H9 (cell line): Measurements from ENCODE around the gene LAGE3. TPM values are rescaled to one million over a fixed set of nuclear protein-coding genes. Genes with fewer than 3 reads are reported as not detected.

Source experiments
- DNase-seq: peaks from one replicate; pipeline ENCODE4 v3.0.0-alpha.2; 2017
- H2AFZ ChIP-seq: one replicate; pipeline ENCODE4 v1.6.1; 2013; ENCODE audit warnings: mild to moderate bottlenecking, low read length, control low read depth, moderate library complexity
- H2AK5ac ChIP-seq: 2 replicates; pipeline ENCODE4 v1.6.1; 2013; ENCODE audit warnings: low read length, control low read depth, mixed read lengths; ENCODE audit not compliant: insufficient read length
- H2BK120ac ChIP-seq: one replicate; pipeline ENCODE4 v1.6.1; 2013; ENCODE audit warnings: low read depth, mild to moderate bottlenecking, low read length, control low read depth, inconsistent platforms; ENCODE audit not compliant: poor library complexity, severe bottlenecking
- H2BK12ac ChIP-seq: 2 replicates; pipeline ENCODE4 v1.6.1; 2013; ENCODE audit warnings: low read length, control low read depth, mixed read lengths, low read depth; ENCODE audit not compliant: insufficient read length
- H2BK15ac ChIP-seq: 2 replicates; pipeline ENCODE4 v1.6.1; 2013; ENCODE audit warnings: low read depth, low read length, control low read depth
- H2BK20ac ChIP-seq: one replicate; pipeline ENCODE4 v1.6.1; 2013; ENCODE audit warnings: low read depth, mild to moderate bottlenecking, low read length, control low read depth, inconsistent platforms; ENCODE audit not compliant: poor library complexity, severe bottlenecking
- H2BK5ac ChIP-seq: 2 replicates; pipeline ENCODE4 v1.6.1; 2013; ENCODE audit warnings: low read length, control low read depth, mixed read lengths; ENCODE audit not compliant: insufficient read length
- H3K14ac ChIP-seq: 2 replicates; pipeline ENCODE4 v1.6.1; 2013; ENCODE audit warnings: low read length, control low read depth; ENCODE audit not compliant: insufficient read depth
- H3K18ac ChIP-seq: 2 replicates; pipeline ENCODE4 v1.6.1; 2013; ENCODE audit warnings: low read depth, mild to moderate bottlenecking, mixed read lengths, low read length, control low read depth; ENCODE audit not compliant: insufficient read length
- H3K23ac ChIP-seq: 2 replicates; pipeline ENCODE4 v1.6.1; 2013; ENCODE audit warnings: low read length, control low read depth, mixed read lengths, low read depth; ENCODE audit not compliant: insufficient read length
- H3K23me2 ChIP-seq: 2 replicates; pipeline ENCODE4 v1.6.1; 2013; ENCODE audit warnings: low read depth, mild to moderate bottlenecking, mixed read lengths, low read length, control low read depth; ENCODE audit not compliant: insufficient read length, poor library complexity, severe bottlenecking
- H3K27ac ChIP-seq: 2 replicates; pipeline ENCODE4 v1.5.1; 2013; ENCODE audit warnings: low read length, control low read depth, mixed read lengths, low read depth; ENCODE audit not compliant: insufficient read length
- H3K27me3 ChIP-seq: 2 replicates; pipeline ENCODE4 v1.6.1; 2013; ENCODE audit warnings: low read length, control low read depth, inconsistent platforms; ENCODE audit not compliant: insufficient read depth
- H3K4ac ChIP-seq: 2 replicates; pipeline ENCODE4 v1.6.1; 2013; ENCODE audit warnings: low read depth, mild to moderate bottlenecking, control low read depth, inconsistent platforms, low read length, moderate library complexity
- H3K4me1 ChIP-seq: 2 replicates; pipeline ENCODE4 v1.6.1; 2013; ENCODE audit warnings: low read length, control low read depth, inconsistent platforms; ENCODE audit not compliant: insufficient read depth
- H3K4me2 ChIP-seq: 2 replicates; pipeline ENCODE4 v1.6.1; 2013; ENCODE audit warnings: low read length, control low read depth, mixed read lengths; ENCODE audit not compliant: insufficient read length, insufficient read depth
- H3K56ac ChIP-seq: 2 replicates; pipeline ENCODE4 v1.6.1; 2013; ENCODE audit warnings: low read depth, mild to moderate bottlenecking, mixed read lengths, low read length, control low read depth; ENCODE audit not compliant: insufficient read length
- H3K79me1 ChIP-seq: 2 replicates; pipeline ENCODE4 v1.6.1; 2013; ENCODE audit warnings: low read depth, mild to moderate bottlenecking, moderate library complexity, low read length, control low read depth, inconsistent platforms; ENCODE audit not compliant: insufficient read depth, poor library complexity, severe bottlenecking
- H3K79me2 ChIP-seq: 2 replicates; pipeline ENCODE4 v1.6.1; 2013; ENCODE audit warnings: low read length, control low read depth, inconsistent platforms; ENCODE audit not compliant: insufficient read depth
- H3K9ac ChIP-seq: 2 replicates; pipeline ENCODE4 v1.6.1; 2013; ENCODE audit warnings: low read length, control low read depth, mixed read lengths; ENCODE audit not compliant: insufficient read length; ENCODE audit errors: extremely low read depth
- H3K9me3 ChIP-seq: one replicate; pipeline ENCODE4 v1.6.1; 2013; ENCODE audit warnings: low read depth, low read length, inconsistent platforms; ENCODE audit not compliant: control insufficient read depth
- H3T11ph ChIP-seq: one replicate; pipeline ENCODE4 v1.6.1; 2013; ENCODE audit warnings: mild to moderate bottlenecking, low read length, control low read depth, inconsistent platforms
- H4K20me1 ChIP-seq: one replicate; pipeline ENCODE4 v1.6.1; 2013; ENCODE audit not compliant: control insufficient read depth, insufficient read length, insufficient read depth
- H4K5ac ChIP-seq: 2 replicates; pipeline ENCODE4 v1.6.1; 2013; ENCODE audit warnings: low read depth, mild to moderate bottlenecking, mixed read lengths, low read length, control low read depth; ENCODE audit not compliant: insufficient read length
- H4K8ac ChIP-seq: replicated peaks from 2 replicates; pipeline ENCODE4 v1.6.1; 2013; ENCODE audit warnings: low read length, control low read depth, mixed read lengths, low read depth; ENCODE audit not compliant: insufficient read length
- H4K91ac ChIP-seq: 2 replicates; pipeline ENCODE4 v1.6.1; 2013; ENCODE audit warnings: low read depth, mild to moderate bottlenecking, moderate library complexity, mixed read lengths, low read length, control low read depth; ENCODE audit not compliant: insufficient read length
- H3K27ac Mint-ChIP-seq, 3 experiments: 2 replicates in 2 of 3; 3 replicates in 1 of 3; pipeline ENCODE4 v1.8.0; 2020 to 2021; ENCODE audit warnings: mixed read lengths in 3 of 3, mild to moderate bottlenecking in 1 of 3, moderate library complexity in 1 of 3
- H3K27me3 Mint-ChIP-seq: 2 replicates; pipeline ENCODE4 v1.8.0; 2021; ENCODE audit warnings: low read depth, mild to moderate bottlenecking, moderate library complexity, mixed read lengths
- H3K36me3 Mint-ChIP-seq, 3 experiments: 2 replicates in 2 of 3; 3 replicates in 1 of 3; pipeline ENCODE4 v1.8.0; 2020 to 2021; ENCODE audit warnings: low read depth in 3 of 3, mixed read lengths in 3 of 3; ENCODE audit not compliant: insufficient read depth in 1 of 3
- H3K4me1 Mint-ChIP-seq, 2 experiments: 2 replicates each; pipeline ENCODE4 v1.8.0; 2020; ENCODE audit warnings: mixed read lengths in 2 of 2
- H3K4me3 Mint-ChIP-seq, 2 experiments: 2 replicates in 1 of 2; 3 replicates in 1 of 2; pipeline ENCODE4 v1.8.0; 2020 to 2021; ENCODE audit warnings: mild to moderate bottlenecking in 2 of 2, mixed read lengths in 2 of 2, moderate library complexity in 1 of 2
- H3K9me3 Mint-ChIP-seq, 2 experiments: 2 replicates in 1 of 2; 3 replicates in 1 of 2; pipeline ENCODE4 v1.8.0; 2020; ENCODE audit warnings: mild to moderate bottlenecking in 2 of 2, mixed read lengths in 2 of 2, moderate library complexity in 1 of 2
- CTCF ChIP-seq: fragments of 200-600 bp; sonication (generic); conservative IDR thresholded peaks from 3 replicates; pipeline ENCODE4 v1.8.0; 2021; ENCODE audit warnings: antibody characterized with exemption, mild to moderate bottlenecking
- WGBS: extraction: QIAGEN DNeasy Blood & Tissue Kit; methylation state at CpG from one replicate; pipeline ENCODE4 v1.1.7; 2013; ENCODE audit warnings: missing lambda C conversion rate, low lambda C conversion rate, mixed read lengths; ENCODE audit not compliant: insufficient read length; ENCODE audit errors: extremely low coverage; 5-methylcytosine and 5-hydroxymethylcytosine counted together
- total RNA-seq: library from RNA; stranded (reverse); gene quantifications from 2 replicates; pipeline ENCODE4 v1.2.1, GENCODE V29; 2021

Gene LAGE3
- total RNA-seq, 1 experiment from 2014 or later = 32.5 TPM

GRCh38 chrX:154525606-154526490 is 46.8 kb upstream of the LAGE3 start:
- no peaks in the 10 kb centered on the region for H3K27me3 ChIP-seq
- no peak overlapping the region for H3K14ac ChIP-seq
- no peak overlapping the region for H3K18ac ChIP-seq
- no peak overlapping the region for H3K4me3 Mint-ChIP-seq
- H2BK5ac ChIP-seq = no peak overlapping the region
- no peaks in the 10 kb centered on the region for H3K79me1 ChIP-seq
- H3K27me3 Mint-ChIP-seq = peaks cover 58% of the 10 kb centered on the region
- no peaks in the 10 kb centered on the region for H3K4me1 ChIP-seq
- peaks cover 61 to 63% of the 10 kb centered on the region in 2 experiments for H3K9me3 Mint-ChIP-seq
- no peak overlapping the region for H2AK5ac ChIP-seq
- no peak overlapping the region for H2AFZ ChIP-seq
- H3K4ac ChIP-seq = no peak overlapping the region
- H3K27ac ChIP-seq = no peak overlapping the region
- no peak for DNase-seq
- no peak overlapping the region for H2BK12ac ChIP-seq
- peaks cover 3 to 11% (median 5%) of the 10 kb centered on the region in 3 experiments; a peak in 6 of 7 replicates for H3K36me3 Mint-ChIP-seq
- no peak overlapping the region for H3K4me2 ChIP-seq
- H4K5ac ChIP-seq = no peak overlapping the region
- TF ChIP-seq CTCF = no peak
- peaks cover 3 to 4% of the 10 kb centered on the region in 2 experiments; a peak in 3 of 4 replicates for H3K4me1 Mint-ChIP-seq
- peaks cover 14% of the 10 kb centered on the region for H3K9me3 ChIP-seq
- no peak overlapping the region for H3K56ac ChIP-seq
- H2BK20ac ChIP-seq = no peak overlapping the region
- H2BK120ac ChIP-seq = no peak overlapping the region
- no peaks in the 10 kb centered on the region for H3K79me2 ChIP-seq
- no peak overlapping the region for H3T11ph ChIP-seq
- no peak overlapping the region for H4K8ac ChIP-seq
- H2BK15ac ChIP-seq = no peak overlapping the region
- no CpG with 5 or more reads among the region's 14 CpGs for WGBS
- no peaks in the 10 kb centered on the region for H4K20me1 ChIP-seq
- no peak overlapping the region for H3K9ac ChIP-seq
- no peak overlapping the region for H3K27ac Mint-ChIP-seq
- H3K23me2 ChIP-seq = no peaks in the 10 kb centered on the region
- no peak overlapping the region for H4K91ac ChIP-seq
- H3K23ac ChIP-seq = no peak overlapping the region
